NCI-H187 treated with DMSO at 0.1 percent for 48 hours (cell line): ENCODE measurements around the gene TBPL2.
"Not testable (repeated sequence)": the region's sequence is repeated elsewhere in the genome, so short reads cannot be mapped to it uniquely, and the experiment has no call there.

Source experiments
- DNase-seq: peaks from one replicate; lab custom pipeline; 2025; lab: John Stamatoyannopoulos, UW

Gene TBPL2

GRCh38 chr14:55404173-55404854 lies 36.1 kb downstream of the TBPL2 start:
- no peak for DNase-seq

DNA sequence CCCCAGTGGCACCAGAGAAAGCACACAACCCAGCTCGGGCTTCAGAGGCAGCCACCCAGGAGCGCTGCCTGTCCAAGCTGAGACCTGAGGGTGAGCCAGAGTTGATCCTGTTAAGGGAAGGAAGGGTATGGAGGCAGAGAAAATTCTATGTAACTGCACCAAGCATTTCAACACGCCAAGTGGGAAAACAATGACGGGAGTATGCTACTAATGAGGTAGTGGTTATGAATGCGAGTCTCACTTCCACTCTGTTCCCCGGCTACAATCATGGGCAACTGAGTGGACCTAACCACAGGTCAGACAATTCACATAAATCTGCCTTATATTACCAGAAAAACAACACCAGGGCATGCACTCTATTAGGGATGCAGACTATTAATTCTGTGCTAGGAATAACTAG lies 38.7 kb downstream of the TBPL2 start:
- DNase-seq, result no peak

GRCh38 chr14:55399852-55400251 lies 40.6 kb downstream of the TBPL2 start:
- no peak for DNase-seq

- DNase-seq, result no peak
Measured at GRCh38 chr14:55399183-55399582, 41.2 kb downstream of the TBPL2 start.

- DNase-seq, result no peak
Measured at GRCh38 chr14:55398679-55399078, 41.7 kb downstream of the TBPL2 start.

- no peak for DNase-seq
Measured at GRCh38 chr14:55389330-55389729, 51.1 kb downstream of the TBPL2 start.

DNA sequence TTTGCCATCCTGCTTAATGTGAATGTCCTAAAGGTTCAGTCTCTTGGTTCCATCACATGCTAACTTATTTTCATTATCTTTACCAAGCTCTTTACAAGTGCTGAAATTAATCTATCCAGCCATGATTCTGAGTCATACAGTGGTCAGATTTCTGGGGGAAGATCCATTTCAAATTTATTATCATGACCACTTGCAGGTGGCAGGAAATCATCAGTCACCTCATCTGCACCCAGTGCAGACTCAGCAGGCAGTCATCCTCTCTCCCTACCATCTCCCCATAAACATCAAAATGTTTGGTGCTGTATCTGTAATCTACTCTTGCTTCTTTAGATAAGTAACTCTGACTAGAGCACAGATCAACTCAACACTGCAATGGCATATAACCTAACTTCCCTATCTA lies 52.3 kb downstream of the TBPL2 start:
- DNase-seq, result no peak

DNA sequence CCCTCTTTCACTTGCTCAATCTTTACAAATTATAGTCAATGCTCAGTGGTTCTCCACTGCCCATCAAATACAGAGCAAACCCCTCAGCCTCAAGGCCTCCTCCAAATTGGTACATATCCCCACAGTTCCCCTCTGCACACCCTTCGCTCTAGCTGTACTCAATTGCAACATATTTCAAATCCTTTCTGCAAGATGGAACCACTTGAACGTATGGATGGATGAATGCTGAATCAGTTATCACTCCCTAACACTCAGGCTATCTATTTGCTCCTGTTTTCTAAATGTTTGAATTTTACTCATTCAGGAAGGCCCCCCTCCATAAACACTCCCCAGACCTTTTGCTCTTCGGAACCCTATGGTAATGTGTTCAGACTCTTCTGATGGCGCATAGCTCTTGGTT lies 53.3 kb downstream of the TBPL2 start:
- DNase-seq, result no peak

DNA sequence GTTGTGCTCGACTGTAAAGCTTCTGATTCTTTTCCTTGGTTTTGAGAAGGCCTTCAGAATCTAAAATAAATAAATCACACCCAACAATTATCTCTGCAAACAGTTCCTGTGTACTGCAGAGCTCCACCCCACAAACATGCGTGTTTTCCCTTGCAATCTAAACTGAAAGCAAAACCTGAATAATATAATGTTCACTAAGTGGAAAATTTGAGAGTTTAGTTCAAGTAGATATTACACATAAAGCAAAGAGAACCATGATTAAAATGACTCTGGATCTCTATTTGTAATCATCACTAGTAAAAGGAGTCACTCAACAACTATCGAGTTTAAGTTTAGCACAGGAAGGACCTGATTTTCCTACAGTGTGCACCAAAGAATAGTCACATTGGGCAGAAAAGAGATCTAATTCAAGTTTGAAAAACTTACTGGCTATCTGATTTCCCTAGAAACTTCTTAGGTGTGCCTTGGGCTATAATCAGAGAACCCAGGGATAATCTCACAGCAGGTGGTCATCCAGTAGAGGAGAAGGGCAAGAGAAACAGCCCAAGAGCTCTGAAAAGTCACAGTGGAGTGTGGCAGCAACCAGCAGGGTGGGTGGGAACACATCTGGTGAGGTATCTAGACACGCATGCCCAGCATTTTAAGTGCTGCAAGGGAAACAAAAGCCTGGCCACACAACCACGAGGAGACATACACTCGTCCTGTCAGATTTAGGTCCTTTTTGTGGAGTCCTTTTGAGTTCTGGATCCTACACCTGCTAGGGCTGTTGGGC lies 54.2 kb downstream of the TBPL2 start:
- no peak for DNase-seq

DNA sequence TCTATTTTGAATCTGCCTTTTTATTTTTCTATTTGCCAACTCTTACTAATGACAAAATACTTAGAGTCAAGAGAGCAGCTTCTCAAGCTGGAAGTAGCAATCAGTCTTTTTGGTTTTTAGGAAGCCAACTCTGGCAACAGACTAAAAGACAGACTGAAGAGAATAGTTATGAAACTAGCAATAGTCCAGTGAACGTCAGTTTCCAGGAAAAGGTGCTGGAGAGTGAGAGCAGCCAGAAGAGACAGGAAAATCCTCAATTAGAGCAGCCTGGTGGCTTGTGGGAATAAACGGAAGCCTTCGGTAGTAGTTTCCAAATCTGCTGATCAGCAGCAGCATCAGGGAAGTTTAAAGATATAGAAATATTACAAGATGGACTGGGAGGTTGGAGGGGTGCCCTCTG lies 55.9 kb downstream of the TBPL2 start:
- no peak for DNase-seq

DNA sequence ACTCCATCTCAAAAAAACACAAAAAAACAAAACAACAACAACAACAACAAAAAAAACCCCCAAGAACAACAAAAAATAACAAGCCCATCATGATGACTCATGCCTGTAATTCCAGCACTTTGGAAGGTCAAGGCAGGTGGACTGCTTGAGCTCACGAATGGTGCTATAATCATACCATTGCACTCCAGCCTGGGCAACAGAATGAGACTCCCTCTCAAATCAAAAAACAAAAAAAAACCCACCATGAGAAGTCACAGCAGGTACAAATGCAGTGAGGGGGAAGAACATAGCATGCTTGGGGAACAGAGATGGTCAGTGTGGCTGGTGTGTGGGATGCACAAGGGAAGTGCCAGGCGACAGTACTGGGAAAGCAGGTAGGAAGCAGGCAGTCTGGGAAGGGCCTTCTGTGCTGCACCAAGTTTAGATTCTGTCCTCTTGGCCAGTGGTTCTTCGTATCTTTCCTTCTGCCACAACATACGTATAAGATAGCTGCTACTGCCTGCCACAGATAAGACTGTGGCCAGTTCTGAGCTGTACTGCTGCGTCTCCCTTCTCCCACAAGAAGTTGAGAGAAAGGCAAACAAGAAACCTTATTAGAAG lies 56.8 kb downstream of the TBPL2 start:
- no peak for DNase-seq

- not testable (repeated sequence) for DNase-seq
Measured at GRCh38 chr14:55383056-55383466, 57.4 kb downstream of the TBPL2 start.

DNA sequence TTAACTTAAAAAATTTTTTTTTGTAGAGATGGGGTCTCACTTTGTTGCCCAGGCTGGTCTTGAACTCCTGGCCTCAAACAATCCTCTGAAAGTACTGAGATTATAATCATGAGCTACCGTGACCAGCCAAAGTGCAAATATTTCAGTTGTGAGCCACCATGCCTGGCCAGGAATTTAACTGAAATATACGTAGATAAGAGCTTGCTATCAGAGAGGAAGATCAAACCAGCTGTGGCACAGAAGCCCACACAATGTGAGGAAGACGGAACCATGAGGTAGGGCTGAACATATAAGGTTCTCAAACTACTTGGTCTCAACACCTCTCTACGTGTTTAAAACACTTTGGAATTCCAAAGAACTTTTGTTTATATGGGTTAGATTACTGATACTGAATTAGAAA lies 57.9 kb downstream of the TBPL2 start:
- no peak for DNase-seq

GRCh38 chr14:55381561-55381960 lies 58.9 kb downstream of the TBPL2 start:
- no peak for DNase-seq

GRCh38 chr14:55381040-55381439 lies 59.4 kb downstream of the TBPL2 start:
- DNase-seq, result no peak

DNA sequence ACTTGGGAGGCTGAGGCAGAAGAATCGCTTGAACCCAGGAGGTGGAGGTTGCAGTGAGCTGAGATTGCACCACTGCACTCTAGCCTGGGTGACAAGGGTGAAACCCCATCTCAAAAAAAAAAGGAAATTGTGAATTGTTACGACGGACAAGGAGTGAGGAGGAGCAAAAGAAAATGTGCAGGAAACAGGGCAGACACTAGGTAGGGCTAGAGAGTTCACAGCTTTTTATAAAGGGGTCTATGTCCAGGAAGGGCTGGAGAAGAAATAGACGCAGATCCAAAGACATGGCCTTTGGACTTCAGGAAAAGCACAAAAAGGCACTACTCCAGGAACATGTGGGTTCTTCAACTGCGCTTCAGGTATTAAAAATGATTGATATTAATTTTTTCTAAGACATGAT lies 63.2 kb downstream of the TBPL2 start:
- DNase-seq, result no peak

DNA sequence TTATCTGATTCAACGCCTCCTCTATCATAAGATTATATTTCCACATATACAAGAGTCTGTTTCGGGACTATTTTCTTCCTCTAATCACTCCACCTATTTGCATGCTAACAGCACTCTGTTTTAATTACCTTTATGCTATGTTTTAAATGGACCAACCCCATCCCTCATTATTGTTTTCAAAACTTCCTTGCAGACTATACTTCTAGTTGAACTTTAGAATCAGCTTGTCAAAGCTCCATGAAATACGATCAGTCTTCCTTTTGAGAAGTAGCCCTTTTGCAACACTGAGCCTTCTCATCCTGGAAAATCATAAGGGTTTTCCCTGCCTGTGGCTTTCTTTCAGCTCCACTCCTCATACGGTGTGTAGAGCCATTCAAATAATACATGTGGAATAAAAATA lies 65.6 kb downstream of the TBPL2 start:
- no peak for DNase-seq

GRCh38 chr14:55373784-55374705 lies 66.4 kb downstream of the TBPL2 start:
- DNase-seq, result no peak

GRCh38 chr14:55372825-55373224 lies 67.6 kb downstream of the TBPL2 start:
- no peak for DNase-seq

DNA sequence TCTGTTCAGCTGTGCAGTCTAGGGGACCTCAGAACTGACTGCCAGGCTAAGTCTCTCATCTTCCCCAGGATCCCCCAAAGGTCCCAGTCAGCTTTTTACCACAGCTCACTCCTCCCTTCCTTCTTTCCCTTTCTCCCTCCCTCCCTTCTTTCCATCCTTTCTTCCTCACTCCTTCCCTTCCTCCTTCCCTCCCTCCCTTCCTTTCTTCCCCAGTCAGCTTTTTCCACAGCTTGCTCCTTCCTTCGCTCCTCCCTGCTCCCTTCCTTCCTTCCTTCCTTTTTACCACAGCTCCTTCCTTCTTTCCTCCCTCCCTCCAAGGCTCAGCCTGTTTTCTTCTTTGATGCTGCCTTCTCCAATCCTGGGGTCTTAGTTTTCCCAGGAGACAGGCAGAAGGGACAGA lies 68.0 kb downstream of the TBPL2 start:
- DNase-seq, result no peak

- no peak for DNase-seq
Measured at GRCh38 chr14:55370883-55371455, 69.4 kb downstream of the TBPL2 start.

DNA sequence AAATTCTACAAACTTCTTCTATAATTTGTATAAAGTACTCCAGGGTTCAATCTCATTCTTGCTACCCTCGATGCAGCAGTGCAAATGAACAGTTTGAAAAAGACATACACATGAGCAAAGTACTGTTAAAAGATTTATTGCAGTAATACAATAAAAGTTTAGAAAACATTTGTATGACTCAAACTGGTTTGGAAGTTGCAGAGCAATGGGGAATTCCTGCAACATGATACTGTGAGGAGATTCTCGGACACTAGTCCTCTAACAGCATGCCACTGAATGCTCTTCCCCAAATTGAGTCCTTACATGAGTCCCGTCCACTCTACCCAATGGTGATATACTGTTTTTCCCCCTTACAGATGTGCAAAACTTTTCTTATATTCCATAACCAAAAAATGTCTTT lies 74.1 kb downstream of the TBPL2 start:
- DNase-seq, result no peak
